OCI-LY1 (cell line): ENCODE measurements around the gene SATB1.

Experiments used
- H2AFZ ChIP-seq: fragments of 200-600 bp; sonication (generic), shearing (Covaris generic); 2 replicates; pipeline ENCODE4 v1.6.0; 2014; ENCODE audit warnings: antibody characterized with exemption, mild to moderate bottlenecking, low read length
- H3F3A ChIP-seq: fragments of 200-600 bp; sonication (generic), shearing (Covaris generic); 2 replicates; pipeline ENCODE4 v1.6.0; 2014; ENCODE audit warnings: mild to moderate bottlenecking, antibody characterized with exemption, low read length, moderate library complexity; ENCODE audit not compliant: insufficient read depth
- H3K27ac ChIP-seq: fragments of 200-600 bp; sonication (generic); 2 replicates; pipeline ENCODE4 v1.5.1; 2014; ENCODE audit warnings: low read length, mixed run types, mild to moderate bottlenecking, low read depth; ENCODE audit not compliant: poor library complexity, severe bottlenecking
- H3K27me3 ChIP-seq: fragments of 200-600 bp; sonication (generic); 2 replicates; pipeline ENCODE4 v1.6.0; 2014; ENCODE audit warnings: antibody characterized with exemption, mild to moderate bottlenecking, low read length, moderate library complexity; ENCODE audit not compliant: insufficient read depth
- H3K36me3 ChIP-seq: fragments of 200-600 bp; sonication (generic); 2 replicates; pipeline ENCODE4 v1.6.1; 2014; ENCODE audit warnings: mild to moderate bottlenecking, antibody characterized with exemption, low read length, moderate library complexity, mixed read lengths; ENCODE audit not compliant: insufficient read depth
- H3K4me1 ChIP-seq: fragments of 200-600 bp; sonication (generic); 2 replicates; pipeline ENCODE4 v1.5.1; 2014; ENCODE audit warnings: mild to moderate bottlenecking, low read length, moderate library complexity; ENCODE audit not compliant: insufficient read depth, severe bottlenecking
- H3K4me2 ChIP-seq: fragments of 200-600 bp; sonication (generic), shearing (Covaris generic); 2 replicates; pipeline ENCODE4 v1.6.1; 2014; ENCODE audit warnings: low read length
- H3K4me3 ChIP-seq: fragments of 200-600 bp; sonication (generic); 2 replicates; pipeline ENCODE4 v1.5.1; 2014; ENCODE audit warnings: low read length, low read depth, mild to moderate bottlenecking, mixed read lengths; ENCODE audit not compliant: poor library complexity, severe bottlenecking
- H3K79me2 ChIP-seq: fragments of 200-600 bp; shearing (Covaris generic); 2 replicates; pipeline ENCODE4 v1.6.1; 2016; ENCODE audit warnings: mixed run types, low read length, mixed read lengths; ENCODE audit not compliant: insufficient read depth
- H3K9ac ChIP-seq: fragments of 200-600 bp; sonication (generic), shearing (Covaris generic); 2 replicates; pipeline ENCODE4 v1.6.1; 2014; ENCODE audit warnings: mild to moderate bottlenecking, low read length, mixed read lengths
- H3K9me2 ChIP-seq: fragments of 200-600 bp; sonication (generic), shearing (Covaris generic); 2 replicates; pipeline ENCODE4 v1.6.1; 2014; ENCODE audit warnings: low read depth, mild to moderate bottlenecking, low read length, mixed read lengths
- H3K9me3 ChIP-seq: fragments of 200-600 bp; shearing (Covaris generic); 2 replicates; pipeline ENCODE4 v1.6.1; 2014; ENCODE audit warnings: low read length, mixed read lengths
- H4K20me1 ChIP-seq: fragments of 200-600 bp; sonication (generic), shearing (Covaris generic); 2 replicates; pipeline ENCODE4 v1.6.0; 2016; ENCODE audit warnings: mild to moderate bottlenecking, low read length; ENCODE audit not compliant: insufficient read depth
- CTCF ChIP-seq: fragments of 200-600 bp; sonication (generic), shearing (Covaris generic); IDR thresholded peaks from 2 replicates; pipeline ENCODE4 v1.5.1; 2017; ENCODE audit warnings: mild to moderate bottlenecking, antibody characterized with exemption, low read length, moderate library complexity, mixed read lengths
- EZH2 ChIP-seq: fragments of 200-600 bp; sonication (generic), shearing (Covaris generic); IDR thresholded peaks from 2 replicates; pipeline ENCODE4 v1.8.0; 2017; ENCODE audit warnings: borderline replicate concordance, mixed run types, mild to moderate bottlenecking, antibody characterized with exemption, low read length, moderate library complexity, mixed read lengths

Gene SATB1

GRCh38 chr3:18370672-18371071 is 54.5 kb downstream of the SATB1 start:
- no peaks in the 10 kb centered on the region for H3K9me3 ChIP-seq
- no peak overlapping the region for H2AFZ ChIP-seq
- H3K9ac ChIP-seq, result no peak overlapping the region
- no peaks in the 10 kb centered on the region for H3F3A ChIP-seq
- H3K27me3 ChIP-seq, result no peaks in the 10 kb centered on the region
- no peak overlapping the region for H3K4me2 ChIP-seq
- no peak overlapping the region for H3K27ac ChIP-seq
- TF ChIP-seq EZH2 (no peak), CTCF (no peak)
- H3K4me1 ChIP-seq, result no peaks in the 10 kb centered on the region
- no peak overlapping the region for H3K4me3 ChIP-seq
- no peaks in the 10 kb centered on the region for H4K20me1 ChIP-seq
- no peaks in the 10 kb centered on the region for H3K79me2 ChIP-seq
- H3K36me3 ChIP-seq, result peaks cover 4% of the 10 kb centered on the region; the same call in 1 of the 2 replicates
- no peaks in the 10 kb centered on the region for H3K9me2 ChIP-seq

GRCh38 chr3:18369551-18370185 is 55.5 kb downstream of the SATB1 start:
- H3K9me2 ChIP-seq, result no peaks in the 10 kb centered on the region
- TF ChIP-seq CTCF (no peak), EZH2 (no peak)

GRCh38 chr3:18366258-18366657 is 58.9 kb downstream of the SATB1 start:
- no peak overlapping the region for H3K9ac ChIP-seq
- H3F3A ChIP-seq, result no peaks in the 10 kb centered on the region
- no peaks in the 10 kb centered on the region for H3K79me2 ChIP-seq
- no peaks in the 10 kb centered on the region for H3K27me3 ChIP-seq
- H2AFZ ChIP-seq, result no peak overlapping the region
- no peaks in the 10 kb centered on the region for H3K36me3 ChIP-seq
- no peaks in the 10 kb centered on the region for H3K9me2 ChIP-seq
- no peak overlapping the region for H3K4me2 ChIP-seq
- no peaks in the 10 kb centered on the region for H4K20me1 ChIP-seq
- H3K27ac ChIP-seq, result no peak overlapping the region
- no peaks in the 10 kb centered on the region for H3K4me1 ChIP-seq
- TF ChIP-seq EZH2, result no peak
- TF ChIP-seq CTCF, result no peak
- no peak overlapping the region for H3K4me3 ChIP-seq
- H3K9me3 ChIP-seq, result no peaks in the 10 kb centered on the region

More at GRCh38 chr3:18369551-18370185, 55.5 kb downstream of the SATB1 start:
- H3K9ac ChIP-seq, result no peak overlapping the region
- no peaks in the 10 kb centered on the region for H3K79me2 ChIP-seq
- H3K36me3 ChIP-seq, result no peaks in the 10 kb centered on the region
- no peak overlapping the region for H3K27ac ChIP-seq
- H3K4me2 ChIP-seq, result no peak overlapping the region
- H3K9me3 ChIP-seq, result no peaks in the 10 kb centered on the region
- no peaks in the 10 kb centered on the region for H3F3A ChIP-seq
- H4K20me1 ChIP-seq, result no peaks in the 10 kb centered on the region
- no peaks in the 10 kb centered on the region for H3K4me1 ChIP-seq
- H3K4me3 ChIP-seq, result no peak overlapping the region
- H3K27me3 ChIP-seq, result no peaks in the 10 kb centered on the region
- H2AFZ ChIP-seq, result no peak overlapping the region
